MM.1S (cell line): ENCODE data around the gene ST6GALNAC4.

ENCODE experiments used
- CTCF ChIP-seq: fragments of 300-600 bp; sonication (generic); IDR thresholded peaks from 2 replicates; pipeline ENCODE4 v1.5.1; 2016; ENCODE audit warnings: antibody characterized with exemption, low read length, mixed read lengths
- EZH2phosphoT487 ChIP-seq: fragments of 300-600 bp; sonication (generic); IDR thresholded peaks from 2 replicates; pipeline ENCODE4 v1.6.1; 2018; ENCODE audit warnings: antibody characterized with exemption, low read length

- TF ChIP-seq CTCF (no peak), EZH2phosphoT487 (no peak)
Measured at GRCh38 chr9:127946728-127947127, 29.9 kb upstream of the ST6GALNAC4 start.
